A204.1 (cell line): ENCODE measurements around the gene LRGUK.
A peak's percentile ranks its signal among the peaks of the same experiment; 100 is the strongest.

Experiments
- FAIRE-seq: peaks from 2 replicates; lab custom pipeline; 2012; peaks lifted over from hg19 to GRCh38; lab: Jason Lieb, UNC

LRGUK gene

GRCh38 chr7:134301592-134301991, 174.5 kb downstream of the LRGUK start:
- no peak for FAIRE-seq

- FAIRE-seq = no peak
These were observed 175.0 kb downstream of the LRGUK start for GRCh38 chr7:134302120-134302519.

- FAIRE-seq = peak; percentile 78
These were observed 180.2 kb downstream of the LRGUK start for GRCh38 chr7:134307320-134307719.

- FAIRE-seq = no peak
These were observed 181.4 kb downstream of the LRGUK start for GRCh38 chr7:134308548-134308947.

- no peak for FAIRE-seq
These were observed 184.7 kb downstream of the LRGUK start for GRCh38 chr7:134311807-134312206.

- FAIRE-seq = no peak
These were observed 185.6 kb downstream of the LRGUK start for GRCh38 chr7:134312717-134313116.

GRCh38 chr7:134313543-134313942, 186.4 kb downstream of the LRGUK start:
- no peak for FAIRE-seq
